Transverse colon (tissue), 4 donors: Measurements from ENCODE around the gene WDR89. TPM values are rescaled to one million over a fixed set of nuclear protein-coding genes. Genes with fewer than 3 reads are reported as not detected.

Experiments
- DNase-seq: peaks from one replicate; pipeline ENCODE4 v3.0.0-alpha.2; 2019
- H3K27ac ChIP-seq, 4 donors: fragments of 200-600 bp; sonication (generic); 2 replicates each; pipeline ENCODE4 v1.5.1; 2016 to 2018; ENCODE audit warnings: inconsistent platforms in 4 of 4
- H3K27me3 ChIP-seq: fragments of 200-600 bp; sonication (generic); 2 replicates; pipeline ENCODE4 v1.5.1; 2017; ENCODE audit warnings: inconsistent platforms
- H3K36me3 ChIP-seq, 4 donors: fragments of 200-600 bp; sonication (generic); 2 replicates each; pipeline ENCODE4 v1.5.1; 2017 to 2019; ENCODE audit warnings: inconsistent platforms in 4 of 4
- H3K4me1 ChIP-seq, 4 donors: fragments of 200-600 bp; sonication (generic); 2 replicates each; pipeline ENCODE4 v1.5.1; 2017 to 2020; ENCODE audit warnings: inconsistent platforms in 4 of 4
- H3K4me3 ChIP-seq, 4 donors: fragments of 200-600 bp; sonication (generic); 1 replicate in 1 of 4; 2 replicates in 3 of 4; pipeline versions ENCODE4 v1.5.1 to v1.6.1; 2017 to 2019; ENCODE audit warnings: inconsistent platforms in 4 of 4
- H3K9me3 ChIP-seq, 2 donors: fragments of 200-600 bp; sonication (generic); 2 replicates each; pipeline ENCODE4 v1.5.1; 2017 to 2019; ENCODE audit warnings: inconsistent platforms in 2 of 2
- EP300 ChIP-seq: sonication (generic); formaldehyde crosslinking; IDR thresholded peaks from one replicate; pipeline ENCODE4 v1.6.1; 2017; ENCODE audit warnings: antibody characterized with exemption, low read depth
- POLR2A ChIP-seq: fragments of 450-650 bp; IDR thresholded peaks from one replicate; pipeline ENCODE4 v1.6.1; 2016; ENCODE audit warnings: antibody characterized with exemption, mild to moderate bottlenecking, moderate library complexity
- POLR2AphosphoS5 ChIP-seq, 3 donors: sonication (generic); formaldehyde crosslinking; IDR thresholded peaks; one replicate each; pipeline ENCODE4 v1.6.1; 2016; ENCODE audit warnings: antibody characterized with exemption in 3 of 3
- WGBS, 2 donors: methylation state at CpG; one replicate each; pipeline ENCODE4 v1.1.5; 2018; ENCODE audit warnings: low coverage in 1 of 2; 5-methylcytosine and 5-hydroxymethylcytosine counted together
- in situ Hi-C, 4 donors: fragments of 200-750 bp; cut with MboI; loops; one replicate each; pipeline versions ENCODE4 v1.15.0 to v1.15.1; 2017; ENCODE audit warnings: low sequenced_read_pairs in 3 of 4, low pct_ligation_motif_present in 1 of 4, low pct_unique_long_range_greater_than_20kb in 1 of 4
- intact Hi-C: fragments of 100-400 bp; cut with DNase I; formaldehyde crosslinking; loops from one replicate; pipeline ENCODE4 v1.15.1; 2023; ENCODE audit warnings: low total_unique reads
- total RNA-seq, 4 donors: library from RNA; depleted of rRNA; stranded (reverse); fragments of >200 nt; gene quantifications; one replicate each; pipeline ENCODE4 v1.1.0, GENCODE V29; 2016
- TF ChIP-seq, protein P1 (sequence below), 5 experiments: fragments of 200-600 bp in 3 of 5; fragments of 450-650 bp in 2 of 5; sonication (generic) in 3 of 5; IDR thresholded peaks; 1 replicate in 2 of 5; 2 replicates in 3 of 5; pipeline ENCODE4 v1.5.1; 2016 to 2017; ENCODE audit warnings: antibody characterized with exemption in 5 of 5, inconsistent platforms in 3 of 5, mild to moderate bottlenecking in 2 of 5, moderate library complexity in 1 of 5

Gene WDR89
- total RNA-seq, 4 donors from 2014 or later = 3.8 to 17.2 (median 7.2) TPM

DNA sequence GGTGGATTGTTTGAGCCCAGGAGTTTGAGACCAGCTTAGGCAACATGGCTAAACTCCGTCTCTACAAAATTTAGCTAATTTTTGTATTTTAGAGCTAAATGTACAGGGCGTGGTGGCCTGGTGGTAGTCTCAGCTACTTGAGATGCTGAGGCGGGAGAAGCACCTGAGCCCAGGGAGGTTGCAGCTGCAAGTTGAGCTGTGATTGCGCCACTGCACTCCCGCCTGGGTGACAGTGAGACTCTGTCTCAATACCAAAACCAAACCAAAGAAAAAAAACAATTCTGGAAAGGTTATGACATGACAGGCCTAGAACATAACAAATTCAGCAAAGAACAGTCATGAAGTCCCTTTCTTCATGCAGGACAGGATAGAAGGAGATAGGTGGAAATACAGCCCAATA lies 25.7 kb downstream of the WDR89 start:
- H3K36me3 ChIP-seq = no peaks in the 10 kb centered on the region
- no peak overlapping the region for H3K4me3 ChIP-seq
- DNase-seq = no peak
- H3K27ac ChIP-seq = no peak overlapping the region
- no peaks in the 10 kb centered on the region for H3K9me3 ChIP-seq
- 82 to 96% methylated on average over 5 of the region's 5 CpGs for WGBS, 2 donors
- TF ChIP-seq, protein P1, sequence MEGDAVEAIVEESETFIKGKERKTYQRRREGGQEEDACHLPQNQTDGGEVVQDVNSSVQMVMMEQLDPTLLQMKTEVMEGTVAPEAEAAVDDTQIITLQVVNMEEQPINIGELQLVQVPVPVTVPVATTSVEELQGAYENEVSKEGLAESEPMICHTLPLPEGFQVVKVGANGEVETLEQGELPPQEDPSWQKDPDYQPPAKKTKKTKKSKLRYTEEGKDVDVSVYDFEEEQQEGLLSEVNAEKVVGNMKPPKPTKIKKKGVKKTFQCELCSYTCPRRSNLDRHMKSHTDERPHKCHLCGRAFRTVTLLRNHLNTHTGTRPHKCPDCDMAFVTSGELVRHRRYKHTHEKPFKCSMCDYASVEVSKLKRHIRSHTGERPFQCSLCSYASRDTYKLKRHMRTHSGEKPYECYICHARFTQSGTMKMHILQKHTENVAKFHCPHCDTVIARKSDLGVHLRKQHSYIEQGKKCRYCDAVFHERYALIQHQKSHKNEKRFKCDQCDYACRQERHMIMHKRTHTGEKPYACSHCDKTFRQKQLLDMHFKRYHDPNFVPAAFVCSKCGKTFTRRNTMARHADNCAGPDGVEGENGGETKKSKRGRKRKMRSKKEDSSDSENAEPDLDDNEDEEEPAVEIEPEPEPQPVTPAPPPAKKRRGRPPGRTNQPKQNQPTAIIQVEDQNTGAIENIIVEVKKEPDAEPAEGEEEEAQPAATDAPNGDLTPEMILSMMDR (IDR thresholded peaks at IDR 0.05) = no peak
- TF ChIP-seq EP300 = no peak
- no peak for TF ChIP-seq POLR2A
- TF ChIP-seq POLR2AphosphoS5 (IDR thresholded peaks at IDR 0.05) = no peak
- in situ Hi-C loops (no loop called here), intact Hi-C loops (no loop called here)
- H3K27me3 ChIP-seq = no peaks in the 10 kb centered on the region
- H3K4me1 ChIP-seq = peaks cover 0 to 4% (median 0%) of the 10 kb centered on the region in 4 donors

DNA sequence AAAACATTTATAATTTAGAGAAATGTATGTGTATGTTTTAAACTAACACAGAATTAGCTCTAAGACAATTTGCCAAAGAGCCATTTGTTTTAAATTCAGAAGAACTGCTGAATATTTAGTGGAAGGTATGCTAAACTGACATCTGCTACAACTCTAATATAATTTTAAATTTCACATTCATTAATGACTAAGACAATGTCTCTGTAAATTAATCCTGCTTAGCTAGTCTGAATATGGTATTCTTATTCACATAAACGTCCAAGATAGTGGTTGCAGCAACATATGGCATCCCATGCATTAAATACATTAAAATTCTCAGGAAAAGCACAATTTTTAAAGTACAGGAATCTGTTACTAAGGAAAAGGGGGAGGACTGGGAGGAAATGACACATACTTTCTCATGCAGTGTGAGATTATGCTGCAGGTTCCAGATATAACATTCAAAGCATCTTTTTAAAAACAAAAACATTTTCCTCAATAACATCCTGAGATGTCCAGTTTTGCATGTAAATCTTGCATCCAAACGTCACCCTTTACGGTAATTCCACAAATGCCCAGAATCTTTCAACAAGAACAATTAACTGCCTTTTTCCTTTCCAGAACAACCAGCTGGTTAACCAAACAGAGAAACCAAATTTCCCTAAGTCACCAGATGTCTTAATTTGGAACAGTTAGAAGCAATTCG lies 26.9 kb downstream of the WDR89 start:
- TF ChIP-seq POLR2A (no peak), EP300 (no peak), POLR2AphosphoS5 (IDR thresholded peaks at IDR 0.05) (no peak)
- TF ChIP-seq, protein P1 (IDR thresholded peaks at IDR 0.05) = no peak
- in situ Hi-C loops = no loop called here
- DNase-seq = no peak
- Histone ChIP-seq H3K4me1 (peaks cover 0 to 4% (median 0%) of the 10 kb centered on the region in 4 donors), H3K4me3 (no peak overlapping the region), H3K27ac (no peak overlapping the region), H3K36me3 (no peaks in the 10 kb centered on the region), H3K9me3 (no peaks in the 10 kb centered on the region), H3K27me3 (no peaks in the 10 kb centered on the region)
- intact Hi-C loops = no loop called here
- 67 to 68% methylated on average over 4 of the region's 4 CpGs for WGBS, 2 donors

DNA sequence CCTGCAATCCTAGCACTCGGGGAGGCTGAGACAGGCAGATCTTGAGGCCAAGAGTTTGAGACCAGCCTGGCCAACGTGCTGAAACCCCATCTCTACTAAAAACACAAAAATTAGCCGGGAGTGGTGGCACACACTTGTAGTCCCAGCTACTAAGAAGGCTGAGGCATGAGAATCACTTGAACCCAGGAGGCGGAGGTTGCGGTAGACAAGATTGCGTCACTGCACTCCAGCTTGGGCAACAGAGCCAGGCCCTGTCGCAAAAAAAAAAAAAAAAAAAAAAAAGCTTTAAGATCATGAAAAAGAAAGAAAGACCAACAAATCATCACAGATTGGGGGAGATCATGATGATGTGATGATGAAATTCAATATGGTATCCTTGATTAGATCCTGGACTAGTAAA lies 30.6 kb downstream of the WDR89 start:
- H3K4me3 ChIP-seq = no peak overlapping the region
- TF ChIP-seq EP300 (no peak), POLR2AphosphoS5 (IDR thresholded peaks at IDR 0.05) (no peak), POLR2A (no peak)
- TF ChIP-seq, protein P1 (IDR thresholded peaks at IDR 0.05) = no peak
- H3K27ac ChIP-seq = no peak overlapping the region
- intact Hi-C loops = no loop called here
- no peaks in the 10 kb centered on the region for H3K36me3 ChIP-seq
- H3K9me3 ChIP-seq = no peaks in the 10 kb centered on the region
- peaks cover 0 to 4% (median 0%) of the 10 kb centered on the region in 4 donors for H3K4me1 ChIP-seq
- no peak for DNase-seq
- in situ Hi-C loops = no loop called here
- WGBS, 2 donors = 92 to 100% methylated on average over 3 to 7 of the region's 7 CpGs
- no peaks in the 10 kb centered on the region for H3K27me3 ChIP-seq

DNA sequence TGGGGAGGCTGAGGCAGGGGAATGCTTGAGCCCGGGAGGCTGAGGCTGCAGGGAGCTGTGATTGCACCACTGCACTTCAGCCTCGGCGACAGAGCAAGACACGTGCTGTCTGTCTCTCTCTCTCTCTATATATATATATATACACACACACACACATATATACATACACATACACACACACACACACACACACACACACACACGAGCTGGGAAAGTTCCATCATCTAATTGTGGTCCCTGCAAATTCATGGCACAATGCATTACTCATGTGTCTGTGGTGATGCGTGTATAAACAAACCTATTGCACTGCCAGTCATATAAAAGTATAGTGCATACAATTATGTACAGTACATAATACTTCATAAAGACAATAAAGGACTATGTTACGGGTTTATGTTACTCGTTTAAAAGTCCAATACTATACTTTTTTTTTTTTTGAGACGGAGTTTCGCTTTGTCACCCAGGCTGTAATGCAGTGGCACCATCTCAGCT lies 36.6 kb downstream of the WDR89 start:
- in situ Hi-C loops (no loop called here), intact Hi-C loops (no loop called here)
- Histone ChIP-seq H3K9me3 (no peaks in the 10 kb centered on the region), H3K36me3 (no peaks in the 10 kb centered on the region), H3K27ac (peak overlapping the region in 3 of 4 donors; percentile 59 to 76 (median 68)), H3K4me3 (peak overlapping the region in 1 of 4 donors; percentile 25), H3K4me1 (peaks cover 0 to 11% (median 2%) of the 10 kb centered on the region in 4 donors), H3K27me3 (no peaks in the 10 kb centered on the region)
- 62 to 78% methylated on average over 8 to 10 of the region's 10 CpGs for WGBS, 2 donors
- DNase-seq = peak; percentile 62
- TF ChIP-seq EP300 (no peak), POLR2A (no peak), POLR2AphosphoS5 (IDR thresholded peaks at IDR 0.05) (no peak)
- TF ChIP-seq, protein P1 (IDR thresholded peaks at IDR 0.05) = no peak
